Fibroblast of mammary gland (primary cell): ENCODE measurements around the gene TM9SF1.

ENCODE experiments used
- DNase-seq: peaks from one replicate; pipeline ENCODE4 v3.0.0-alpha.2; 2010; ENCODE audit warnings: low read depth
- H3K4me3 ChIP-seq: 2 replicates; pipeline ENCODE4 v1.5.1; 2011; ENCODE audit warnings: low read depth, mild to moderate bottlenecking, low read length, moderate library complexity; ENCODE audit not compliant: control insufficient read depth
- CTCF ChIP-seq: conservative IDR thresholded peaks from 2 replicates; pipeline ENCODE4 v1.5.1; 2011; ENCODE audit warnings: low read depth, low read length, inconsistent platforms; ENCODE audit not compliant: control insufficient read depth, insufficient read depth

The TM9SF1 gene

GRCh38 chr14:24145690-24146452, 49.4 kb downstream of the TM9SF1 start:
- no peak for TF ChIP-seq CTCF
- H3K4me3 ChIP-seq, result peak overlapping the region; percentile 73
- DNase-seq, result no peak

GRCh38 chr14:24145219-24145618, 50.0 kb downstream of the TM9SF1 start:
- H3K4me3 ChIP-seq, result peak overlapping the region; percentile 73
- no peak for TF ChIP-seq CTCF
- no peak for DNase-seq

DNA sequence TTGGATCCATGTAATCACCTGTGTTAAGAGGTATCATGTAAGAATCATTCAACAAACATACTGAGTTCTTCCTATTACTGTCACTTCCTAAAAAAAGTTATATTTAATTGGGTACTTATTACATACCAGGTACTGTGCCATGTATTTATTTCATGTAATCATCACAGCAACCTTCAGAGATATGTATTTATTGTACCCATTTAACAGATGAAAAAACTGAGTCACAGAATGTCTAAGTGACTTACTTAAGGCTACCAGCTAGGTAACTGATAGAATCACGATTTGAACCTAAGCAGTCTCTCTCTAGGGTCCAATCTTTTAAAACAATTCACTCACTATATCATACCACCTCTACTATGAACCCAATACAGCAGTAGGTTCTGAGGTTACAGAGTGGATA, 50.8 kb downstream of the TM9SF1 start:
- no peak for DNase-seq
- no peak for TF ChIP-seq CTCF
- H3K4me3 ChIP-seq, result no peak overlapping the region

DNA sequence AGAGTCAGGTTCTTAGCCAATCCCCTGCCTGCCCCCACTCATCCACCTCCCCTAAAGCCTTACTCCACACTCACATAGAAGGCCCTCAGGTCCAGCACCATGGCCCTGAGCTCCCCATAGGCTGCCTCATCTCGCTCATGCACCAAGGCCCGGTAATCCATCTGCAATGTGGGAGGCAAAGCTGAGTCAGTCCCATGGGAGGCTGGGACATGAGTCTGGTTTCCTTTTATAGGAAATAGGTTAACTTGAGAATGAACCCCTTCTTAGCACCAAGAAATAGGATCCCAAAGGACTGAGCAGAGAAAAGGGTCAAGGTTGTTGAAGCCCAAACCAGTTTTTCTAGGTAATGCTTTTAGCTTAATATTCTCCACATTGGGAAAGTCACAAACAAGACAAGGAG, 51.7 kb downstream of the TM9SF1 start:
- no peak overlapping the region for H3K4me3 ChIP-seq
- TF ChIP-seq CTCF, result no peak
- DNase-seq, result peak; percentile 83

- H3K4me3 ChIP-seq, result peak within 1 kb of the TSS; percentile 86
- peak; percentile 32 for TF ChIP-seq CTCF
- DNase-seq, result peak; percentile 98
Observed at GRCh38 chr14:24141097-24141880, 54.0 kb downstream of the TM9SF1 start, which contains the start of gene EMC9. Gene EMC9, minus strand, starts transcription at chr14:24141591. Its CDS starts 287 bp downstream, at chr14:24141304.

GRCh38 chr14:24139272-24139934, 55.8 kb downstream of the TM9SF1 start:
- H3K4me3 ChIP-seq, result no peak overlapping the region
- no peak for DNase-seq
- no peak for TF ChIP-seq CTCF
